ENCODE data around the gene ALDH1A3. TPM values are rescaled to one million over a fixed set of nuclear protein-coding genes. Genes with fewer than 3 reads are reported as not detected.

Gene ALDH1A3
- total RNA-seq, 1 donor from 2014 or later: 62.9 TPM

DNA sequence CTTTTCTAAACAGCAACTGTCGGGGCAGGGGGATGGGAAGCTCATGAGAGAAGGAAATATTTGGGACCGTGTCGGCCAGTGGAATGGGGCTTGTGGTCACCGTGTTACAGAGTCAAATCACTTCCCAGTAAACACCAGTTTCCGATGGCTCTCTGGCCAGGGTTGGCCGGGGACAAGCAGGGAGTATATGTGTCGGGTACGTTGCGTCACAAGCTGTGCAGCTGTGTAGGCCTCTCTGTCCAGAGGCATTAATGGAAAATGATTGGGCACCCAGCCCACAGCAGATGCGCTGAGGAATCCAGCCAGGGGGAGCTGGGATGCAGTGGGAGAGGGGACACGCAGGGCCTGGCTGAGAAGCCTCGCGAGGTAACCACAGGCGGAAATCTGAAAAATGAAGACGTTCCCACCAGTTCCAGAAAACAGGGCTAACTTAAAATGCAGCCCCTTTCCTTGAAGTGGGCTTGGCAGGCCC lies 15.8 kb upstream of the ALDH1A3 start:
- peak in 1 of 2 donors; percentile 13 for TF ChIP-seq POLR2AphosphoS5 (IDR thresholded peaks at IDR 0.05; ENCODE audit: insufficient read depth in 1 of 2, low read depth in 1 of 2)
- TF ChIP-seq, protein P1, sequence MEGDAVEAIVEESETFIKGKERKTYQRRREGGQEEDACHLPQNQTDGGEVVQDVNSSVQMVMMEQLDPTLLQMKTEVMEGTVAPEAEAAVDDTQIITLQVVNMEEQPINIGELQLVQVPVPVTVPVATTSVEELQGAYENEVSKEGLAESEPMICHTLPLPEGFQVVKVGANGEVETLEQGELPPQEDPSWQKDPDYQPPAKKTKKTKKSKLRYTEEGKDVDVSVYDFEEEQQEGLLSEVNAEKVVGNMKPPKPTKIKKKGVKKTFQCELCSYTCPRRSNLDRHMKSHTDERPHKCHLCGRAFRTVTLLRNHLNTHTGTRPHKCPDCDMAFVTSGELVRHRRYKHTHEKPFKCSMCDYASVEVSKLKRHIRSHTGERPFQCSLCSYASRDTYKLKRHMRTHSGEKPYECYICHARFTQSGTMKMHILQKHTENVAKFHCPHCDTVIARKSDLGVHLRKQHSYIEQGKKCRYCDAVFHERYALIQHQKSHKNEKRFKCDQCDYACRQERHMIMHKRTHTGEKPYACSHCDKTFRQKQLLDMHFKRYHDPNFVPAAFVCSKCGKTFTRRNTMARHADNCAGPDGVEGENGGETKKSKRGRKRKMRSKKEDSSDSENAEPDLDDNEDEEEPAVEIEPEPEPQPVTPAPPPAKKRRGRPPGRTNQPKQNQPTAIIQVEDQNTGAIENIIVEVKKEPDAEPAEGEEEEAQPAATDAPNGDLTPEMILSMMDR (IDR thresholded peaks at IDR 0.05): no peak
- no peak for TF ChIP-seq POLR2A (IDR thresholded peaks at IDR 0.05)
- no peaks in the 10 kb centered on the region for H3K9me3 ChIP-seq
- H3K4me3 ChIP-seq: no peak overlapping the region
- intact Hi-C loops (cut with DNase I): no loop called here
- H3K4me1 ChIP-seq: peaks cover 9% of the 10 kb centered on the region
- H3K36me3 ChIP-seq: no peaks in the 10 kb centered on the region
- H3K27me3 ChIP-seq: no peaks in the 10 kb centered on the region
- peak overlapping the region; percentile 25 for H3K27ac ChIP-seq
- DNase-seq (ENCODE audit: extremely low spot score in 2 of 2): no peak

DNA sequence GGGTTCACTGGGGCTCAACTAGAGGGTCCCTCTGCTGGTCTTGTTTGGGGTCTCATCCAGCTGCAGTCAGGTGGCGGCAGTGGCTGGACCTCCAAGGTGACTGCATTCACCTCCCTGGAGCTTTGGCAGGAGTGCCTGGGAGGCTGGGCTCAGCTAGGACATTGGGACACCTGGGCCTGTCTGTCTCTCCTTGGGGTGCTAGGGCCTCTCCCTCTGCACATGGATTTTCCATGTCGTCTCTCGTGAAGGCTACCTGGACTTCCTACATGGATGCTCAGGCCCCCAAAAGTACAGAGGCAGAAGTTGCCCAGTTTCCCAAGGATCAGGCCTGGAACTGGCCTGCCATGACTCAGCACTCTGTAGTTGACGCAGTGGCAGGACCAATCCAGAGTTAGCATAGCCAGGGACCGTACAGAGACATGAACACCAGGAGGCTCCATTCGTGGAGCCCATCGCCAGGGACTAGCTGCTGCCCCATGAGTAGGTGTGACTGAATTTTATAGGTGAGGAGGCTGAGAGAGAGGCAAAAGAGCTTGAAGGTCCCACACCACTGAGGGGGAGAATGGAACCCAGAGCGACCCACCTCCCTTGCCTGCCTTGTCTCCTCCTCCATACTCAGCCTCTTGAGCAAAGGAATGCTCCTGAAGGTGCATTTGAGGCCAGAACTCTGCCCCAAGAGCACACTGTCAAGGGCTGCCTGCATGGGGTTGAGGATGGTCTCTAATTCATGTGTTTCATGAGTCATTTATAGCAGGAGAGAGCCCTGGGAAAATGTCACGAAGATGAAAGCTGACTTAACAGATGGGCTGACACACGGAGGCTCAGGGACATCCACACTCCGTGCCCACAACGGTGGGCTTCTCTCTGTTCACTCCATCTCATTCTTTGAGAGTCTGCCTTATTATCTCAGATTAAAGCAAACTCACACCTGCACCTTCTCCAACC lies 13.0 kb upstream of the ALDH1A3 start:
- TF ChIP-seq POLR2A (IDR thresholded peaks at IDR 0.05): no peak
- Histone ChIP-seq H3K27ac (no peak overlapping the region), H3K27me3 (no peaks in the 10 kb centered on the region), H3K4me1 (peaks cover 9% of the 10 kb centered on the region), H3K4me3 (no peak overlapping the region), H3K36me3 (no peaks in the 10 kb centered on the region), H3K9me3 (no peaks in the 10 kb centered on the region)
- no peak for DNase-seq (ENCODE audit: extremely low spot score in 2 of 2)
- intact Hi-C loops (cut with DNase I): no loop called here

DNA sequence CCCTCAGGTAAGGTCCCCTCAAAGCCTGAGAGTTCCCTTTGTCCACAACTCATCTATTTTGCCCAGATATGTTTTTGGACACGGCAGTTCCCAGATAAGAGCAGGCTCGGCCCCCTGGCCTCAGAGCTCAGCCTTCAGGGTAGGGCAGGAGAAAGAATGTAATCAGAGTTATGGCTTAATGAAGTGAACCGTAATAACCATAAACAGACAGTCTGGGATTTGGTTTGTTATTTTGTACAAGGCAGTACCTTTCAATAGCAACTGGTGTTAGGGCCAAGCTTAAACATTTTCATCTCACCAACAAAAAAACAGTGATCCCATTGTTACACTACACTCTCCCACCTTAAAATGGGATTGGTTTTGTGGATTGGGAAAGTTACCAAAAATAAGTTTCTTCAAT lies 12.2 kb upstream of the ALDH1A3 start:
- H3K36me3 ChIP-seq: no peaks in the 10 kb centered on the region
- DNase-seq (ENCODE audit: extremely low spot score in 2 of 2): no peak
- no peak overlapping the region for H3K27ac ChIP-seq
- TF ChIP-seq POLR2AphosphoS5 (IDR thresholded peaks at IDR 0.05; ENCODE audit: insufficient read depth in 1 of 2, low read depth in 1 of 2) (no peak), POLR2A (IDR thresholded peaks at IDR 0.05) (no peak)
- TF ChIP-seq, protein P1 (IDR thresholded peaks at IDR 0.05): no peak
- no peaks in the 10 kb centered on the region for H3K27me3 ChIP-seq
- H3K9me3 ChIP-seq: no peaks in the 10 kb centered on the region
- intact Hi-C loops (cut with DNase I): no loop called here
- no peak overlapping the region for H3K4me3 ChIP-seq
- peaks cover 9% of the 10 kb centered on the region for H3K4me1 ChIP-seq

DNA sequence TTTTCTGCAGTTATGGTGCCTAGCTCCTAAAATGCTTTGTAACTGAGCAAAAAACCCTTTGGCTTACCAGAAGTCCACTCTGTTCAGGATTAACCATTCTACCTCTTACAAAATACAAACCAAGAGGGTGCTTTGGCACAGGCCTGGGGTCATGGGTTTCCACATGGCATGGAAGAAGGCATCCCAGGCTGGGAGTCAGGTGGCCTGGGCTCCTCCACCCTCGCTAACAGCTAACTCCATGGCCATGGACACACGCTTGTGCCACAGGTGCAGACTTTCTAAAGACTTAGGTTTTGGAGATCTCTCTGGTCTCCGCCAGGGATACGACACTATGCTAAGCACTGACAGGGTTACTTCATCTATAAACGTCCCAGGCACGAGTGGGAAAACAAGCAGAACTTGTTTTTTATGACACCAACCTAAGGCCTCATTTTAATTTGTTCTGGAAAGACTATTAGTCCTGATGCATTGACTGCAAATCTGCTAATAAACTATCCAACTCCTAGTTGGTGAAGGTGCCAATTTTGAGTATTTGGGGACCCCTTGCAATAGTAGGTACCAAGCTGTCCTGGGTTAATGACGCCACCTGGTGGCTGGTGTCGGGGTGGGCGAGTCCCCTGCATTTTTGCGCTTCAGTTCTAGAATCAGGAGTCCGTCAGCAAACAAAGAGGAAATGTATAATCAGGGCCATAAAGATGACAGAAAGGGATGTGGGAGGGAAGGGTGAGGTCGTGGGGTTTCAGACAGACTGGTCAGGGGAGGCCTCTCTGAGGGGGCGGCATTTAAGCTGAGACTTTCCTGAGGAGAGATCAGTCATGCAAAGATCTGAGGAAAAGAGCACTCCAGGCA lies 10.3 kb upstream of the ALDH1A3 start:
- Histone ChIP-seq H3K36me3 (no peaks in the 10 kb centered on the region), H3K4me1 (no peaks in the 10 kb centered on the region), H3K4me3 (no peak overlapping the region), H3K9me3 (no peaks in the 10 kb centered on the region), H3K27me3 (no peaks in the 10 kb centered on the region), H3K27ac (no peak overlapping the region)
- DNase-seq (ENCODE audit: extremely low spot score in 2 of 2): no peak
- TF ChIP-seq, protein P1 (IDR thresholded peaks at IDR 0.05): peak in 1 of 3 experiments; percentile 11
- TF ChIP-seq POLR2A (IDR thresholded peaks at IDR 0.05) (no peak), POLR2AphosphoS5 (IDR thresholded peaks at IDR 0.05; ENCODE audit: insufficient read depth in 1 of 2, low read depth in 1 of 2) (peak in 1 of 2 donors; percentile 25)
- intact Hi-C loops (cut with DNase I): no loop called here

DNA sequence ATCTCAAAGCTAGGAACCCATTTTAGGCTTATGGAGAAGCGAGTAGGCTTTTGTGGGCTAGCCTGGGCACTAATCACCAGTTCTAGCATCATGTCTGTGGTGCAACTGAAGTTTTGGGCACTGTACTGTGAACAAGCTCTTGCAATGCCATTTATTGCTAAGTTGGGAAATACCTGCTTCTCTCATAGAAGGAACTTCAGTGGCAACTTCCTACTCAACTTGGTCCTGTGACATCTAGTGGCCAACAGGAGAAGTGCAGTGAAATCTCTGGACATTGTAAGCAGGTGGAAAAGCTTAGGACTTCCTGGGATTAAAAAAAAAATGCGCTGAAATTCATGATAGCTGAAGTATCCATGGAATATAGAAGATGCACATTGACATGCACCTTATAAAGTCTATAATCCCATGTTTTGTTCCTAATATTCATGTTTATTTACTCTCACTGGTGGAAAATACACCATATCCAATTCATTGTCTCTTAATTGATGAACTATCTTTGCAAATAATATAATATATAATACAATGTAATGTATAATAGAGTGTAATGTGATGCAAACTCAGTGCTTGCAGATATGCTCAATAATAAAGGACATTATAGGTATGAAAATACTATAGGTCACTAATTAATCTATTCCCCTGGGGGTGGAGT lies 6.5 kb upstream of the ALDH1A3 start:
- intact Hi-C loops (cut with DNase I): loop anchor here (5.0 kb wide), 1 partner anchor 246 kb away; no protein-coding TSS in a partner anchor
- Histone ChIP-seq H3K4me3 (no peak overlapping the region), H3K9me3 (no peaks in the 10 kb centered on the region), H3K27ac (no peak overlapping the region), H3K27me3 (no peaks in the 10 kb centered on the region), H3K4me1 (no peaks in the 10 kb centered on the region), H3K36me3 (no peaks in the 10 kb centered on the region)
- TF ChIP-seq POLR2AphosphoS5 (IDR thresholded peaks at IDR 0.05; ENCODE audit: insufficient read depth in 1 of 2, low read depth in 1 of 2) (peak in 1 of 2 donors; percentile 83), POLR2A (IDR thresholded peaks at IDR 0.05) (no peak)
- TF ChIP-seq, protein P1 (IDR thresholded peaks at IDR 0.05): peak; percentile 89 to 98 (median 90)
- DNase-seq (ENCODE audit: extremely low spot score in 2 of 2): no peak
